A673 (cell line): ENCODE results near the gene GFOD2. TPM values are rescaled to one million over a fixed set of nuclear protein-coding genes. Genes with fewer than 3 reads are reported as not detected.
"Not testable (repeated sequence)": the region's sequence is repeated elsewhere in the genome, so short reads cannot be mapped to it uniquely, and the experiment has no call there.

Experiments used
- BruUV-seq: library from RNA; stranded (reverse); fragments of 400-500 nt; replicated peaks from 2 replicates; lab custom pipeline; 2021; lab: Mats Ljungman, UMichigan
- CTCF ChIA-PET: fragments of 300-600 bp; sonication (Branson Sonifier 250); formaldehyde crosslinking; loops from one replicate; lab custom pipeline; 2022; ENCODE audit warnings: antibody characterized with exemption; lab: Charles Lee
- POLR2A ChIA-PET: fragments of 300-600 bp; sonication (Branson Sonifier 250); formaldehyde crosslinking; loops from one replicate; lab custom pipeline; 2022; ENCODE audit warnings: antibody characterized with exemption; ENCODE audit not compliant: low non-redundant PET; lab: Charles Lee
- DNase-seq: peaks from one replicate; pipeline ENCODE4 v3.0.0-alpha.2; 2015; ENCODE audit warnings: low spot score
- H3K27ac ChIP-seq: fragments of 200-600 bp; sonication (generic); 2 replicates; pipeline ENCODE4 v1.5.1; 2016; ENCODE audit warnings: mixed run types, low read depth, mild to moderate bottlenecking, mixed read lengths, antibody characterized with exemption, low read length; ENCODE audit not compliant: poor library complexity, severe bottlenecking
- H3K27me3 ChIP-seq: fragments of 200-600 bp; sonication (generic); replicated peaks from 2 replicates; pipeline ENCODE4 v1.6.1; 2017; ENCODE audit warnings: mixed run types, low read depth, mild to moderate bottlenecking, mixed read lengths, antibody characterized with exemption, low read length; ENCODE audit not compliant: insufficient read depth, poor library complexity
- H3K36me3 ChIP-seq: fragments of 200-600 bp; sonication (generic); 2 replicates; pipeline ENCODE4 v1.6.1; 2016; ENCODE audit warnings: mixed run types, mild to moderate bottlenecking, mixed read lengths, antibody characterized with exemption, low read length; ENCODE audit not compliant: insufficient read depth, poor library complexity, severe bottlenecking
- H3K4me1 ChIP-seq: fragments of 200-600 bp; sonication (generic); 2 replicates; pipeline ENCODE4 v1.6.1; 2017; ENCODE audit warnings: mixed run types, mild to moderate bottlenecking, mixed read lengths, antibody characterized with exemption, low read length; ENCODE audit not compliant: insufficient read depth, poor library complexity, severe bottlenecking
- H3K4me3 ChIP-seq: fragments of 200-600 bp; sonication (generic); 2 replicates; pipeline ENCODE4 v1.5.1; 2016; ENCODE audit warnings: low read depth, mixed run types, mild to moderate bottlenecking, mixed read lengths, low read length; ENCODE audit not compliant: poor library complexity, severe bottlenecking
- H3K9me3 ChIP-seq: fragments of 200-600 bp; sonication (generic); 2 replicates; pipeline ENCODE4 v1.6.1; 2016; ENCODE audit warnings: mixed run types, low read depth, mild to moderate bottlenecking, mixed read lengths, antibody characterized with exemption, low read length; ENCODE audit not compliant: poor library complexity, severe bottlenecking
- EZH2 ChIP-seq: fragments of 200-600 bp; sonication (generic); IDR thresholded peaks from 2 replicates; pipeline ENCODE4 v1.6.1; 2017; ENCODE audit warnings: borderline replicate concordance, low read depth, mild to moderate bottlenecking, mixed read lengths, antibody characterized with exemption, low read length; ENCODE audit not compliant: poor library complexity, severe bottlenecking
- intact Hi-C: fragments of 100-400 bp; cut with micrococcal nuclease; formaldehyde crosslinking; loops from one replicate; pipeline ENCODE4 v1.10.0; 2022; ENCODE audit not compliant: unreplicated experiment
- total RNA-seq: library from RNA; stranded (reverse); gene quantifications from 2 replicates; pipeline ENCODE4 v1.2.3, GENCODE V29; 2021
- TF ChIP-seq, protein P1 (sequence below): fragments of 300-800, 200-600 bp; sonication (generic); conservative IDR thresholded peaks from 2 replicates; pipeline ENCODE4 v1.5.1; 2017; ENCODE audit warnings: low read depth, mild to moderate bottlenecking, antibody characterized with exemption, low read length, moderate library complexity, mixed read lengths

The GFOD2 gene
- total RNA-seq, 1 experiment from 2014 or later = 22.6 TPM

DNA sequence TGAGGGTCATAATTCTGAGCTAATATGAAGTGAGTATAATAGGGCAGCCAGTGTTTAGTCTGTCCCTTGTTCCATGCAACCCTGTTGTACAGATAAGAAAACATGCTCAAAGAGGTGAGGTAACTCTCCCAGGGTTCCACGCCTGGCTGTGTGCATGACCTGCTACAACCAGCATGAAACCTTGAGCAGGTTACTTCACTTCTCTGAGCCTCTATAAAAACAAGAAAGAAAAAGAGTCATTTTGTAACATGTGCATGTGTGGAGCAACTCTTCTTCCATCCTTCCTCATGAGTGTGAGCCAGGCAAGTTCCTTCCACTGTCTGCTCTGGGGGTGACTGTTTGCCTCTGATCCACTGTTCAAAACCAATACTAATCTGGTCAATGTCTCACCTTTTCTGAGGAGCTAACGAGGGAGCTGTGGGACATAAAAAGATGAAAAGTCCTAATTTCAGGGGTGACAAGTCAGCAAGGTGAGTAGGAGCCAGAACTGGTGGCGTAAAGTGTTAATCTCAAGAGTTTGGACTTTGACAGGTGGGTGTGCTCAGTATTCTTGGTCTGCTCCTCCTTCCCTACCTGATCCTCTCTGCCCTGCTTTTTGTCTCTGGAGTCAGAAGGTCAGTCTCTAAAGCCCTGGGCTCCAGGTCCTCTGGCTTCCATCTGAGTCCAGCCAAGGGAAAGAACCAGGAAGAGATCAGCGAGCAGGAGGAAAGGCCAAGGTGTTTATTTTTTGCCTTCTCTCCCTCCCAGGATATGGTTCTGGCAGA is 21.5 kb downstream of the GFOD2 start:
- CTCF ChIA-PET = no interaction called here
- no peak for TF ChIP-seq EZH2
- TF ChIP-seq, protein P1, sequence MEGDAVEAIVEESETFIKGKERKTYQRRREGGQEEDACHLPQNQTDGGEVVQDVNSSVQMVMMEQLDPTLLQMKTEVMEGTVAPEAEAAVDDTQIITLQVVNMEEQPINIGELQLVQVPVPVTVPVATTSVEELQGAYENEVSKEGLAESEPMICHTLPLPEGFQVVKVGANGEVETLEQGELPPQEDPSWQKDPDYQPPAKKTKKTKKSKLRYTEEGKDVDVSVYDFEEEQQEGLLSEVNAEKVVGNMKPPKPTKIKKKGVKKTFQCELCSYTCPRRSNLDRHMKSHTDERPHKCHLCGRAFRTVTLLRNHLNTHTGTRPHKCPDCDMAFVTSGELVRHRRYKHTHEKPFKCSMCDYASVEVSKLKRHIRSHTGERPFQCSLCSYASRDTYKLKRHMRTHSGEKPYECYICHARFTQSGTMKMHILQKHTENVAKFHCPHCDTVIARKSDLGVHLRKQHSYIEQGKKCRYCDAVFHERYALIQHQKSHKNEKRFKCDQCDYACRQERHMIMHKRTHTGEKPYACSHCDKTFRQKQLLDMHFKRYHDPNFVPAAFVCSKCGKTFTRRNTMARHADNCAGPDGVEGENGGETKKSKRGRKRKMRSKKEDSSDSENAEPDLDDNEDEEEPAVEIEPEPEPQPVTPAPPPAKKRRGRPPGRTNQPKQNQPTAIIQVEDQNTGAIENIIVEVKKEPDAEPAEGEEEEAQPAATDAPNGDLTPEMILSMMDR = no peak
- Histone ChIP-seq H3K36me3 (no peaks in the 10 kb centered on the region), H3K9me3 (no peaks in the 10 kb centered on the region), H3K27me3 (no peaks in the 10 kb centered on the region), H3K4me3 (no peak overlapping the region), H3K4me1 (no peaks in the 10 kb centered on the region), H3K27ac (no peak overlapping the region)
- POLR2A ChIA-PET = no interaction called here
- DNase-seq = no peak
- no TSS peak for BruUV-seq
- intact Hi-C loops = no loop called here

DNA sequence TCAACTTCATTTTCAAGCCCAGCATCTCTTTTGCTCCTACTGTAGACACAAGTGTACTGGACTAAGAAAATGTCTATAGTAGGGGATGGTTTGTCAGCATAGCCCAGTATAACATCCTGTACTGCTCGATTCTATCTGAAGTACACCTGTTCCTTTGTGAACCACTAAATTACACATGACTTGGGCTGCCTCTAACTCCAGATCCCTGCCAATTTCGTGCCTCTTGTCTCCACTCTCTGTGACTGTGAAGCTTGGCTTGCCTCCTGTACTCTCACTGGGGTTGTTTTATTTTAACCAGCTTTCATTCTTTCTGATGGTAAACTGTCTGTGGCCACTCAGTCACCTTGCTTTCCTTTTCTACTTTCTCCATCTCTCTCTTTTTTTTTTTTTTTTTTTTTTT is 24.5 kb downstream of the GFOD2 start:
- H3K36me3 ChIP-seq = no peaks in the 10 kb centered on the region
- no peaks in the 10 kb centered on the region for H3K27me3 ChIP-seq
- no peaks in the 10 kb centered on the region for H3K9me3 ChIP-seq
- ChIA-PET POLR2A (no interaction called here), CTCF (no interaction called here)
- DNase-seq = no peak
- no TSS peak for BruUV-seq
- H3K4me3 ChIP-seq = no peak overlapping the region
- TF ChIP-seq, protein P1 = no peak
- TF ChIP-seq EZH2 = no peak
- intact Hi-C loops = no loop called here
- H3K27ac ChIP-seq = no peak overlapping the region
- peaks cover 5% of the 10 kb centered on the region for H3K4me1 ChIP-seq

DNA sequence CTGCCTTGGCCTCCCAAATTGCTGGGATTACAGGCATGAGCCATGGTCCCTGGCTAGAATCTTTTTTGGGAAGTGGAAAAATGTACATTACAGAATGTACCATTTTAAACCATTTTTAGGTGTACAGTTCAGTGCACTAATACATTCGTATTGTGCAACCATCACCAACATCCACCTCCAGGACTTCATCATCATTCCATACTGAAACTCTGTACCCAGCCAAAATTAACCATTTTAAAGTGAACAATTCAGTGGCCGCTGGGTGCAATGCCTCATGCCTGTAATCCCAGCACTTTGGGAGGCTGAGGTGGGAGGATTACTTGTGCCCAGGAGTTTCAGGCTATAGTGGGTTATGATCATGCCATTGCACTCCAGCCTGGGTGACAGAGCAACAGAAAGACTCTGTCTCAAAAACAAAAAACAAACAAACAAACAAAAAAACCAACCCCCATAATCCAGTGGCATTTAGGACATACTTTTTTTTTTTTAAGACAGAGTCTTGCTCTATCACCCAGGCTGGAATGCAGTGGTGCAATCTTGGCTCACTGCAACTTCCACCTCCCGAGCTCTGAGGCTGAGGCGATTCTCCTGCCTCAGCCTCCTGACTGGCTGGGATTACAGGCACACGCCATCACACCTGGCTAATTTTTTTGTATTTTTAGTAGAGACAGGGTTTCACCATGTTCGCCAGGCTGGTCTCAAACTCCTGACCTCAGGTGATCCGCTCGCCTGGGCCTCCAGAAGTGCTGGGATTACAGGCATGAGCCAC is 25.4 kb downstream of the GFOD2 start:
- H3K4me3 ChIP-seq, H3K27ac ChIP-seq, H3K36me3 ChIP-seq, BruUV-seq, POLR2A ChIA-PET, H3K9me3 ChIP-seq, H3K4me1 ChIP-seq, intact Hi-C loops, CTCF ChIA-PET, DNase-seq, H3K27me3 ChIP-seq: not testable (repeated sequence)
